Sigmoid colon (tissue), 4 donors: ENCODE measurements around the gene FRY.

Source experiments
- CTCF ChIP-seq, 4 experiments: fragments of 450-650 bp in 3 of 4; fragments of 200-600 bp in 1 of 4; IDR thresholded peaks; one replicate each; pipeline ENCODE4 v1.5.1; 2016 to 2019; ENCODE audit warnings: antibody characterized with exemption in 4 of 4, mild to moderate bottlenecking in 3 of 4, moderate library complexity in 2 of 4
- EP300 ChIP-seq, 4 donors: sonication (generic); formaldehyde crosslinking; IDR thresholded peaks; one replicate each; pipeline ENCODE4 v1.6.1; 2017; ENCODE audit warnings: antibody characterized with exemption in 4 of 4
- POLR2A ChIP-seq, 2 donors: fragments of 450-650 bp; IDR thresholded peaks; one replicate each; pipeline ENCODE4 v1.6.1; 2016; ENCODE audit warnings: antibody characterized with exemption in 2 of 2, mild to moderate bottlenecking in 2 of 2, moderate library complexity in 2 of 2

GRCh38 chr13:32059511-32059984, 28.0 kb downstream of the FRY start:
- TF ChIP-seq POLR2A (IDR thresholded peaks at IDR 0.05) = no peak
- TF ChIP-seq CTCF (IDR thresholded peaks at IDR 0.05) = no peak
- TF ChIP-seq EP300 (IDR thresholded peaks at IDR 0.05) = no peak
